ENCODE results near the gene CDH4. TPM values are rescaled to one million over a fixed set of nuclear protein-coding genes. Genes with fewer than 3 reads are reported as not detected.

The CDH4 gene
- total and polyA plus RNA-seq, 2 donors from 2014 or later = 1.1 TPM; not detected in 1

GRCh38 chr20:61322151-61322865 lies 70.2 kb downstream of the CDH4 start:
- H3K27me3 ChIP-seq (ENCODE audit: control insufficient read depth, insufficient read depth, low read length) = no peaks in the 10 kb centered on the region
- H3K36me3 ChIP-seq (ENCODE audit: control insufficient read depth in 2 of 3, insufficient read depth in 3 of 3, low read length in 3 of 3) = no peaks in the 10 kb centered on the region
- H3K4me1 ChIP-seq (ENCODE audit: control insufficient read depth in 2 of 3, insufficient read depth in 2 of 3, low read depth in 1 of 3, low read length in 3 of 3) = no peaks in the 10 kb centered on the region
- H3K27ac ChIP-seq (ENCODE audit: low read depth in 2 of 2, low read length in 2 of 2) = no peak overlapping the region
- DNase-seq = no peak
- no peak overlapping the region for H3K9ac ChIP-seq (ENCODE audit: low read length in 3 of 3)
- no peak for FAIRE-seq
- intact Hi-C loops (cut with DNase I) = no loop called here
- no peak overlapping the region for H3K4me3 ChIP-seq (ENCODE audit: low read length in 3 of 3)
- H3K9me3 ChIP-seq (ENCODE audit: control insufficient read depth in 2 of 3, insufficient read depth in 1 of 3, low read length in 3 of 3) = no peaks in the 10 kb centered on the region
- TF ChIP-seq CTCF (IDR thresholded peaks at IDR 0.05; ENCODE audit: borderline replicate concordance, extremely low read depth, insufficient read depth) = no peak

GRCh38 chr20:61324906-61325305 lies 72.8 kb downstream of the CDH4 start:
- Histone ChIP-seq H3K36me3 (ENCODE audit: control insufficient read depth in 2 of 3, insufficient read depth in 3 of 3, low read length in 3 of 3) (no peaks in the 10 kb centered on the region), H3K4me1 (ENCODE audit: control insufficient read depth in 2 of 3, insufficient read depth in 2 of 3, low read depth in 1 of 3, low read length in 3 of 3) (no peaks in the 10 kb centered on the region), H3K9ac (ENCODE audit: low read length in 3 of 3) (no peak overlapping the region), H3K27me3 (ENCODE audit: control insufficient read depth, insufficient read depth, low read length) (no peaks in the 10 kb centered on the region), H3K4me3 (ENCODE audit: low read length in 3 of 3) (no peak overlapping the region), H3K9me3 (ENCODE audit: control insufficient read depth in 2 of 3, insufficient read depth in 1 of 3, low read length in 3 of 3) (no peaks in the 10 kb centered on the region), H3K27ac (ENCODE audit: low read depth in 2 of 2, low read length in 2 of 2) (no peak overlapping the region)
- FAIRE-seq = no peak
- DNase-seq = no peak
- TF ChIP-seq CTCF (IDR thresholded peaks at IDR 0.05; ENCODE audit: borderline replicate concordance, extremely low read depth, insufficient read depth) = no peak
- intact Hi-C loops (cut with DNase I) = no loop called here

GRCh38 chr20:61325718-61326117 lies 73.7 kb downstream of the CDH4 start:
- no peaks in the 10 kb centered on the region for H3K27me3 ChIP-seq (ENCODE audit: control insufficient read depth, insufficient read depth, low read length)
- H3K9me3 ChIP-seq (ENCODE audit: control insufficient read depth in 2 of 3, insufficient read depth in 1 of 3, low read length in 3 of 3) = no peaks in the 10 kb centered on the region
- H3K27ac ChIP-seq (ENCODE audit: low read depth in 2 of 2, low read length in 2 of 2) = no peak overlapping the region
- H3K36me3 ChIP-seq (ENCODE audit: control insufficient read depth in 2 of 3, insufficient read depth in 3 of 3, low read length in 3 of 3) = no peaks in the 10 kb centered on the region
- no peak for TF ChIP-seq CTCF (IDR thresholded peaks at IDR 0.05; ENCODE audit: borderline replicate concordance, extremely low read depth, insufficient read depth)
- FAIRE-seq = no peak
- no peak overlapping the region for H3K4me3 ChIP-seq (ENCODE audit: low read length in 3 of 3)
- no peak overlapping the region for H3K9ac ChIP-seq (ENCODE audit: low read length in 3 of 3)
- intact Hi-C loops (cut with DNase I) = no loop called here
- H3K4me1 ChIP-seq (ENCODE audit: control insufficient read depth in 2 of 3, insufficient read depth in 2 of 3, low read depth in 1 of 3, low read length in 3 of 3) = no peaks in the 10 kb centered on the region
- no peak for DNase-seq

Data from kidney (tissue), 14 donors.